ENCODE data around the gene CDK14. TPM values are rescaled to one million over a fixed set of nuclear protein-coding genes. Genes with fewer than 3 reads are reported as not detected.

Gene CDK14
- total and polyA plus RNA-seq, 10 of the 15 experiments (the other 5 are each of a cell fraction or from before 2014, with no cell fraction given), result 6.5 to 61.3 (median 24.2) TPM

GRCh38 chr7:90595801-90596670 lies at the start of gene CDK14 (continued):
- TF ChIP-seq ZBTB4 (CRISPR knock-in tag; IDR thresholded peaks at IDR 0.05), result no peak
- TF ChIP-seq IRF3 (IDR thresholded peaks at IDR 0.05), result no peak
- peak; percentile 93 for TF ChIP-seq LARP7 (IDR thresholded peaks at IDR 0.05)
- TF ChIP-seq KDM1A (IDR thresholded peaks at IDR 0.05; ENCODE audit: borderline replicate concordance), result no peak
- peak; percentile 78 for TF ChIP-seq SMARCA5 (IDR thresholded peaks at IDR 0.05)
- no peak for TF ChIP-seq IKZF2 (IDR thresholded peaks at IDR 0.05)
- TF ChIP-seq TCF12 (IDR thresholded peaks at IDR 0.05; ENCODE audit: low read depth, low read length), result no peak
- no peak for TF ChIP-seq HCFC1 (IDR thresholded peaks at IDR 0.05; ENCODE audit: low read length)
- no peak; a peak in 1 of 4 replicates for TF ChIP-seq BHLHE40 (IDR thresholded peaks at IDR 0.05; ENCODE audit: borderline replicate concordance in 1 of 2, low read depth in 2 of 2, low read length in 1 of 2)
- no peak for TF ChIP-seq JUND (IDR thresholded peaks at IDR 0.05; ENCODE audit: low read depth, low read length)
- no peak for TF ChIP-seq ATF2 (IDR thresholded peaks at IDR 0.05; ENCODE audit: low read length)
- no peak for TF ChIP-seq RELA (IDR thresholded peaks at IDR 0.05; ENCODE audit: borderline replicate concordance, partially characterized antibody)
- TF ChIP-seq PBX3 (IDR thresholded peaks at IDR 0.05; ENCODE audit: insufficient replicate concordance, low read depth, low read length), result no peak
- TF ChIP-seq RB1 (IDR thresholded peaks at IDR 0.05; ENCODE audit: borderline replicate concordance), result peak; percentile 39; the same call in 1 of the 2 replicates
- no peak for TF ChIP-seq TCF7 (IDR thresholded peaks at IDR 0.05; ENCODE audit: borderline replicate concordance)
- TF ChIP-seq ZNF217 (IDR thresholded peaks at IDR 0.05), result no peak
- peak; percentile 78 for TF ChIP-seq POLR2A (IDR thresholded peaks at IDR 0.05; ENCODE audit: low read depth, low read length)
- TF ChIP-seq TARDBP (IDR thresholded peaks at IDR 0.05; ENCODE audit: borderline replicate concordance), result no peak
- TF ChIP-seq MEF2A (IDR thresholded peaks at IDR 0.05; ENCODE audit: insufficient read depth, low read depth, low read length), result no peak
- TF ChIP-seq RCOR1 (conservative IDR thresholded peaks at IDR 0.05; ENCODE audit: low read depth, low read length), result no peak
- no peak for TF ChIP-seq CHD4 (IDR thresholded peaks at IDR 0.05)
- no peak for TF ChIP-seq RBBP5 (conservative IDR thresholded peaks at IDR 0.05)
- peak; percentile 71 for TF ChIP-seq CREB1 (IDR thresholded peaks at IDR 0.05; ENCODE audit: low read depth)
- no peak for TF ChIP-seq YY1 (IDR thresholded peaks at IDR 0.05; ENCODE audit: low read depth, low read length)
- TF ChIP-seq RUNX3 (IDR thresholded peaks at IDR 0.05; ENCODE audit: low read length), result peak; percentile 31; the same call in 1 of the 2 replicates

Data from GM12878 (cell line).